ENCODE data around the gene ZNF205. TPM values are rescaled to one million over a fixed set of nuclear protein-coding genes. Genes with fewer than 3 reads are reported as not detected.
"Not testable (repeated sequence)": the region's sequence is repeated elsewhere in the genome, so short reads cannot be mapped to it uniquely, and the experiment has no call there.

The ZNF205 gene
- total RNA-seq, 2 donors from 2014 or later, result 15.4 to 18.3 TPM

DNA sequence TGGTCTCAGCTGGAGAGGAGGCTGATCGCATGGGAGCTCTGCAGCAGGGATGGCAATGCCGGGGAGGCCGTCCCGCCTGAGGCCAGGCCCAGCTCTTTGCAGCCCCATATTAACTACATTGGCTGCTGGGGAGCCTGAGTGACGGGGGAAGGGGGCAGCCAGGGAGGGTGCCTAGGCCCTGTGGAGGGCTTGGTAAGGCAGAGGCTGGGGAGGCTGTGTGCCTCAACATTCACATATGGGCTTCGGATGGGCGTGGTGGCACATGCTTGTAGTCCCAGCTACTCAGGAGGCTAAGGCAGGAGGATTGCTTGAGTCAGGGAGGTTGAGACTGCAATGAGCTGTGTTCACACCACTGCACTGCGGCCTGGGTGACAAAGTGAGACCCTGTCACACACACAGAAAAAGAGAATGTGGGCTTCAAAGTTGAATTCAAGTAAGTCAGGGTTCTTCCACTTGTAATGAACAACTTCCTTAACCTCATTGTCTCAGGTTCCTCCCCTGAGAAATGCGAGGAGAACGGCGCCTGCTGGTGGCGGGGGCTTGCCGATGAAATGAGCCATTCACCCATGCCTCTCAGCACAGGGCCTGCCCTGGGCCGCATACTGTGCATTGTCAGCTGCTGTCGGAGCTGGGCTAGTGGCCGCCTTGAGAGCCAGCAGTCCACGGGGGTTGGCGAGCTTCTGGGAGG lies 39.7 kb upstream of the ZNF205 start:
- H3K9me3 ChIP-seq (ENCODE audit: control insufficient read depth, low read length); H3K36me3 Mint-ChIP-seq (ENCODE audit: low read depth); H3K27me3 Mint-ChIP-seq (ENCODE audit: insufficient read depth); H3K4me1 Mint-ChIP-seq; H3K4me3 Mint-ChIP-seq; H3K9me3 Mint-ChIP-seq; H3K27ac ChIP-seq (ENCODE audit: low read depth, low read length); H3K4me1 ChIP-seq (ENCODE audit: control insufficient read depth, insufficient read depth, low read length); H3K9ac ChIP-seq (ENCODE audit: extremely low read depth, low read length, poor library complexity, severe bottlenecking); H3K4me3 ChIP-seq (ENCODE audit: low read length); H3K36me3 ChIP-seq (ENCODE audit: control insufficient read depth, insufficient read depth, low read length); H3K27ac Mint-ChIP-seq; H3K27me3 ChIP-seq (ENCODE audit: control insufficient read depth, insufficient read depth, low read length, poor library complexity, severe bottlenecking): not testable (repeated sequence)
- TF ChIP-seq, protein P1, sequence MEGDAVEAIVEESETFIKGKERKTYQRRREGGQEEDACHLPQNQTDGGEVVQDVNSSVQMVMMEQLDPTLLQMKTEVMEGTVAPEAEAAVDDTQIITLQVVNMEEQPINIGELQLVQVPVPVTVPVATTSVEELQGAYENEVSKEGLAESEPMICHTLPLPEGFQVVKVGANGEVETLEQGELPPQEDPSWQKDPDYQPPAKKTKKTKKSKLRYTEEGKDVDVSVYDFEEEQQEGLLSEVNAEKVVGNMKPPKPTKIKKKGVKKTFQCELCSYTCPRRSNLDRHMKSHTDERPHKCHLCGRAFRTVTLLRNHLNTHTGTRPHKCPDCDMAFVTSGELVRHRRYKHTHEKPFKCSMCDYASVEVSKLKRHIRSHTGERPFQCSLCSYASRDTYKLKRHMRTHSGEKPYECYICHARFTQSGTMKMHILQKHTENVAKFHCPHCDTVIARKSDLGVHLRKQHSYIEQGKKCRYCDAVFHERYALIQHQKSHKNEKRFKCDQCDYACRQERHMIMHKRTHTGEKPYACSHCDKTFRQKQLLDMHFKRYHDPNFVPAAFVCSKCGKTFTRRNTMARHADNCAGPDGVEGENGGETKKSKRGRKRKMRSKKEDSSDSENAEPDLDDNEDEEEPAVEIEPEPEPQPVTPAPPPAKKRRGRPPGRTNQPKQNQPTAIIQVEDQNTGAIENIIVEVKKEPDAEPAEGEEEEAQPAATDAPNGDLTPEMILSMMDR (conservative IDR thresholded peaks at IDR 0.05), result peak; percentile 44
- peak; percentile 72 for DNase-seq
- 67 to 70% methylated on average over 1 to 6 of the region's 18 CpGs for WGBS, 2 experiments (ENCODE audit: insufficient coverage in 1 of 2, insufficient read length in 1 of 2)

DNA sequence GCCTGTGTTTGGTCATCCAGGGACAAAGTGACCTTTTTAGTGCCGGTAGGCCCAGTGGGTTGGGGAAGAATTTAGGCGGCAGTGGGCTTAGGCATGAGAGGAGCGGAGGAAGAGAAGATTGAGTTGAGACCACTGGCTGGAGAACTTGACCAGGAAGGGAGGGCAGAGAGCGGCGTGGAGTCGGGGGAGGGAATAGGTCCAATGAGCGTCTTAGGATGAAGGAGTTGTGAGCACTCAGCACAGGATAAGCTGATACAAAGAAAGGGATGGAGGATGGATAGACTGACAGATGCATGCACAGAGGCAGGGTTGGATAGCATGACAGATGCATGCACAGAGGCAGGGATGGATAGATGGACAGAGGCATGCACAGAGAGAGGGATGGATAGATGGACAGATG lies 38.9 kb upstream of the ZNF205 start:
- H3K4me1 Mint-ChIP-seq, result peaks cover 9% of the 10 kb centered on the region
- 91 to 97% methylated on average over 7 of the region's 7 CpGs for WGBS, 2 experiments (ENCODE audit: insufficient coverage in 1 of 2, insufficient read length in 1 of 2)

DNA sequence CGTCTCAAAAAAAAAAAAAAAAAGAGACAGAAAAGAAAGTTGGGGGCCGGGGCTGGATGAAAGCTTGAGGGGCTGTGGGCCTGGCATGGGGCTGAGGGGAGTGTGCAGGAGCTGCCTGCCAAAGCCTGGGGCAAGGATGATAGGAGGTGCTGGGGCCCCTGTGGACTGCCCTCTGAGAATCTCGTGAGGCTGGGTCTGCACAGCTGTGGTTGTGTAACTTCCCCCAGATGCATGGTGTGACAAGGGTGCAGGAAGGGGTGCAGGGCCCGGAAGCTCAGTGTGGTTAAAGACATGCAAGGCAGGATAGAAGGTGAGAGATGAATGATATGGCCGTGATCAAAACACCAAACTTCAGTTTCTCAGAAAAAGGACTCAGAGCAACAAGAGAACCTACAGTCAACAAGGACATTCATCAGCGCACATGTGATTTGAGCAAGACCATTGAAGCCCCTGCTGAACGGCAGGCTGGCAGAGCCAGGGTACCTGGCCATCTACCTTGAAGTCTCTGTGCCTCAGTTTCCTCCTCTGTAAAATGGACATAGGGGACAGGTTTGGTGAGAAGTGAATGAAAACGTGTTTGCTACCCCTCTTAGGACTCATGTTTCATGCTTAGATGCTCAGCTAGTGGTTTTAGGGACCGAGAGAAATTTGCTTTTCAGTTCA lies 37.4 kb upstream of the ZNF205 start:
- 78 to 85% methylated on average over 5 to 9 of the region's 9 CpGs for WGBS, 2 experiments (ENCODE audit: insufficient coverage in 1 of 2, insufficient read length in 1 of 2)
- Mint-ChIP-seq H3K36me3 (ENCODE audit: low read depth) (no peaks in the 10 kb centered on the region), H3K27me3 (ENCODE audit: insufficient read depth) (no peaks in the 10 kb centered on the region), H3K4me3 (no peak overlapping the region), H3K9me3 (no peaks in the 10 kb centered on the region), H3K27ac (no peak overlapping the region), H3K4me1 (peaks cover 14% of the 10 kb centered on the region)
- Histone ChIP-seq H3K36me3 (ENCODE audit: control insufficient read depth, insufficient read depth, low read length) (no peaks in the 10 kb centered on the region), H3K4me3 (ENCODE audit: low read length) (no peak overlapping the region), H3K27ac (ENCODE audit: low read depth, low read length) (no peak overlapping the region), H3K9ac (ENCODE audit: extremely low read depth, low read length, poor library complexity, severe bottlenecking) (no peak overlapping the region), H3K9me3 (ENCODE audit: control insufficient read depth, low read length) (no peaks in the 10 kb centered on the region), H3K27me3 (ENCODE audit: control insufficient read depth, insufficient read depth, low read length, poor library complexity, severe bottlenecking) (no peaks in the 10 kb centered on the region), H3K4me1 (ENCODE audit: control insufficient read depth, insufficient read depth, low read length) (no peaks in the 10 kb centered on the region)
- TF ChIP-seq, protein P1 (conservative IDR thresholded peaks at IDR 0.05), result no peak
- DNase-seq, result no peak

More for the DNA sequence above, 38.9 kb upstream of the ZNF205 start:
- Mint-ChIP-seq H3K9me3 (no peaks in the 10 kb centered on the region), H3K27ac (no peak overlapping the region), H3K36me3 (ENCODE audit: low read depth) (no peaks in the 10 kb centered on the region), H3K4me3 (no peak overlapping the region), H3K27me3 (ENCODE audit: insufficient read depth) (no peaks in the 10 kb centered on the region)
- TF ChIP-seq, protein P1 (conservative IDR thresholded peaks at IDR 0.05), result no peak
- Histone ChIP-seq H3K27me3 (ENCODE audit: control insufficient read depth, insufficient read depth, low read length, poor library complexity, severe bottlenecking) (no peaks in the 10 kb centered on the region), H3K9me3 (ENCODE audit: control insufficient read depth, low read length) (no peaks in the 10 kb centered on the region), H3K27ac (ENCODE audit: low read depth, low read length) (no peak overlapping the region), H3K9ac (ENCODE audit: extremely low read depth, low read length, poor library complexity, severe bottlenecking) (no peak overlapping the region), H3K36me3 (ENCODE audit: control insufficient read depth, insufficient read depth, low read length) (no peaks in the 10 kb centered on the region), H3K4me3 (ENCODE audit: low read length) (no peak overlapping the region), H3K4me1 (ENCODE audit: control insufficient read depth, insufficient read depth, low read length) (no peaks in the 10 kb centered on the region)
- no peak for DNase-seq

All from endodermal cell (in vitro differentiated cells).